Measurements from ENCODE around the gene CHRNA1. TPM values are rescaled to one million over a fixed set of nuclear protein-coding genes. Genes with fewer than 3 reads are reported as not detected.

Gene CHRNA1
- polyA plus RNA-seq, 1 donor from 2014 or later, result not detected

- Histone ChIP-seq H3K36me3 (ENCODE audit: insufficient read depth, low read length) (no peaks in the 10 kb centered on the region), H3K9ac (ENCODE audit: low read length) (peak overlapping the region; percentile 51), H3K9me3 (ENCODE audit: low read length) (no peaks in the 10 kb centered on the region), H3F3A (ENCODE audit: insufficient read depth, low read length, poor library complexity, severe bottlenecking) (peaks cover 4% of the 10 kb centered on the region), H3K4me2 (ENCODE audit: low read length) (no peak overlapping the region), H3K27me3 (ENCODE audit: insufficient read depth, low read depth, low read length) (no peaks in the 10 kb centered on the region), H2AFZ (ENCODE audit: low read depth, low read length) (peak overlapping the region; percentile 11), H4K20me1 (ENCODE audit: insufficient read depth) (no peaks in the 10 kb centered on the region), H3K9me2 (ENCODE audit: insufficient read depth, low read length) (no peaks in the 10 kb centered on the region), H3K27ac (ENCODE audit: low read length) (peak overlapping the region; percentile 68), H3K79me2 (replicated peaks; ENCODE audit: insufficient read depth, low read length) (no peaks in the 10 kb centered on the region), H3K4me3 (ENCODE audit: low read length) (peak overlapping the region; percentile 48)
- no peak for TF ChIP-seq EP300 (conservative IDR thresholded peaks at IDR 0.05; ENCODE audit: poor library complexity, severe bottlenecking)
- no peak for TF ChIP-seq POLR2AphosphoS5 (IDR thresholded peaks at IDR 0.05)
- TF ChIP-seq, protein P1, sequence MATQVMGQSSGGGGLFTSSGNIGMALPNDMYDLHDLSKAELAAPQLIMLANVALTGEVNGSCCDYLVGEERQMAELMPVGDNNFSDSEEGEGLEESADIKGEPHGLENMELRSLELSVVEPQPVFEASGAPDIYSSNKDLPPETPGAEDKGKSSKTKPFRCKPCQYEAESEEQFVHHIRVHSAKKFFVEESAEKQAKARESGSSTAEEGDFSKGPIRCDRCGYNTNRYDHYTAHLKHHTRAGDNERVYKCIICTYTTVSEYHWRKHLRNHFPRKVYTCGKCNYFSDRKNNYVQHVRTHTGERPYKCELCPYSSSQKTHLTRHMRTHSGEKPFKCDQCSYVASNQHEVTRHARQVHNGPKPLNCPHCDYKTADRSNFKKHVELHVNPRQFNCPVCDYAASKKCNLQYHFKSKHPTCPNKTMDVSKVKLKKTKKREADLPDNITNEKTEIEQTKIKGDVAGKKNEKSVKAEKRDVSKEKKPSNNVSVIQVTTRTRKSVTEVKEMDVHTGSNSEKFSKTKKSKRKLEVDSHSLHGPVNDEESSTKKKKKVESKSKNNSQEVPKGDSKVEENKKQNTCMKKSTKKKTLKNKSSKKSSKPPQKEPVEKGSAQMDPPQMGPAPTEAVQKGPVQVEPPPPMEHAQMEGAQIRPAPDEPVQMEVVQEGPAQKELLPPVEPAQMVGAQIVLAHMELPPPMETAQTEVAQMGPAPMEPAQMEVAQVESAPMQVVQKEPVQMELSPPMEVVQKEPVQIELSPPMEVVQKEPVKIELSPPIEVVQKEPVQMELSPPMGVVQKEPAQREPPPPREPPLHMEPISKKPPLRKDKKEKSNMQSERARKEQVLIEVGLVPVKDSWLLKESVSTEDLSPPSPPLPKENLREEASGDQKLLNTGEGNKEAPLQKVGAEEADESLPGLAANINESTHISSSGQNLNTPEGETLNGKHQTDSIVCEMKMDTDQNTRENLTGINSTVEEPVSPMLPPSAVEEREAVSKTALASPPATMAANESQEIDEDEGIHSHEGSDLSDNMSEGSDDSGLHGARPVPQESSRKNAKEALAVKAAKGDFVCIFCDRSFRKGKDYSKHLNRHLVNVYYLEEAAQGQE (IDR thresholded peaks at IDR 0.05; ENCODE audit: borderline replicate concordance), result no peak
- no peak for TF ChIP-seq SMC3 (conservative IDR thresholded peaks at IDR 0.05; ENCODE audit: poor library complexity)
- TF ChIP-seq TAF1 (IDR thresholded peaks at IDR 0.05; ENCODE audit: low read depth), result no peak
- no peak for TF ChIP-seq MXI1 (conservative IDR thresholded peaks at IDR 0.05; ENCODE audit: poor library complexity, severe bottlenecking)
- no peak for TF ChIP-seq EZH2 (IDR thresholded peaks at IDR 0.05; ENCODE audit: borderline replicate concordance, insufficient read depth, low read length, poor library complexity, severe bottlenecking)
- no peak for TF ChIP-seq RAD21 (conservative IDR thresholded peaks at IDR 0.05)
- TF ChIP-seq, protein P2, sequence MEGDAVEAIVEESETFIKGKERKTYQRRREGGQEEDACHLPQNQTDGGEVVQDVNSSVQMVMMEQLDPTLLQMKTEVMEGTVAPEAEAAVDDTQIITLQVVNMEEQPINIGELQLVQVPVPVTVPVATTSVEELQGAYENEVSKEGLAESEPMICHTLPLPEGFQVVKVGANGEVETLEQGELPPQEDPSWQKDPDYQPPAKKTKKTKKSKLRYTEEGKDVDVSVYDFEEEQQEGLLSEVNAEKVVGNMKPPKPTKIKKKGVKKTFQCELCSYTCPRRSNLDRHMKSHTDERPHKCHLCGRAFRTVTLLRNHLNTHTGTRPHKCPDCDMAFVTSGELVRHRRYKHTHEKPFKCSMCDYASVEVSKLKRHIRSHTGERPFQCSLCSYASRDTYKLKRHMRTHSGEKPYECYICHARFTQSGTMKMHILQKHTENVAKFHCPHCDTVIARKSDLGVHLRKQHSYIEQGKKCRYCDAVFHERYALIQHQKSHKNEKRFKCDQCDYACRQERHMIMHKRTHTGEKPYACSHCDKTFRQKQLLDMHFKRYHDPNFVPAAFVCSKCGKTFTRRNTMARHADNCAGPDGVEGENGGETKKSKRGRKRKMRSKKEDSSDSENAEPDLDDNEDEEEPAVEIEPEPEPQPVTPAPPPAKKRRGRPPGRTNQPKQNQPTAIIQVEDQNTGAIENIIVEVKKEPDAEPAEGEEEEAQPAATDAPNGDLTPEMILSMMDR (IDR thresholded peaks at IDR 0.05; ENCODE audit: poor library complexity, severe bottlenecking), result no peak
These were observed 8.2 kb upstream of the CHRNA1 start for GRCh38 chr2:174772472-174772801.

GRCh38 chr2:174771631-174772471 lies 7.6 kb upstream of the CHRNA1 start:
- Histone ChIP-seq H3K36me3 (ENCODE audit: insufficient read depth, low read length) (no peaks in the 10 kb centered on the region), H3K9me2 (ENCODE audit: insufficient read depth, low read length) (no peaks in the 10 kb centered on the region), H3K27ac (ENCODE audit: low read length) (peak overlapping the region; percentile 68), H3F3A (ENCODE audit: insufficient read depth, low read length, poor library complexity, severe bottlenecking) (peaks cover 4% of the 10 kb centered on the region), H2AFZ (ENCODE audit: low read depth, low read length) (peak overlapping the region; percentile 11), H4K20me1 (ENCODE audit: insufficient read depth) (no peaks in the 10 kb centered on the region), H3K79me2 (replicated peaks; ENCODE audit: insufficient read depth, low read length) (no peaks in the 10 kb centered on the region), H3K4me2 (ENCODE audit: low read length) (peak overlapping the region; percentile 52), H3K9me3 (ENCODE audit: low read length) (no peaks in the 10 kb centered on the region), H3K27me3 (ENCODE audit: insufficient read depth, low read depth, low read length) (no peaks in the 10 kb centered on the region), H3K4me3 (ENCODE audit: low read length) (peak overlapping the region; percentile 48), H3K9ac (ENCODE audit: low read length) (peak overlapping the region; percentile 51)
- TF ChIP-seq TAF1 (IDR thresholded peaks at IDR 0.05; ENCODE audit: low read depth) (peak; percentile 7), RAD21 (conservative IDR thresholded peaks at IDR 0.05) (peak; percentile 81), EZH2 (IDR thresholded peaks at IDR 0.05; ENCODE audit: borderline replicate concordance, insufficient read depth, low read length, poor library complexity, severe bottlenecking) (no peak), POLR2AphosphoS5 (IDR thresholded peaks at IDR 0.05) (no peak), SMC3 (conservative IDR thresholded peaks at IDR 0.05; ENCODE audit: poor library complexity) (peak; percentile 81)
- TF ChIP-seq, protein P1 (IDR thresholded peaks at IDR 0.05; ENCODE audit: borderline replicate concordance), result peak; percentile 24
- TF ChIP-seq, protein P2 (IDR thresholded peaks at IDR 0.05; ENCODE audit: poor library complexity, severe bottlenecking), result peak; percentile 79

All from neural cell (in vitro differentiated cells).